GM12801 (cell line): ENCODE results near the gene LMLN.

ENCODE experiments used
- TF ChIP-seq, protein P1 (sequence below): IDR thresholded peaks from one replicate; pipeline ENCODE4 v1.5.1; 2011; ENCODE audit warnings: control low read depth; ENCODE audit not compliant: insufficient read length; ENCODE audit errors: extremely low read depth

LMLN gene

DNA sequence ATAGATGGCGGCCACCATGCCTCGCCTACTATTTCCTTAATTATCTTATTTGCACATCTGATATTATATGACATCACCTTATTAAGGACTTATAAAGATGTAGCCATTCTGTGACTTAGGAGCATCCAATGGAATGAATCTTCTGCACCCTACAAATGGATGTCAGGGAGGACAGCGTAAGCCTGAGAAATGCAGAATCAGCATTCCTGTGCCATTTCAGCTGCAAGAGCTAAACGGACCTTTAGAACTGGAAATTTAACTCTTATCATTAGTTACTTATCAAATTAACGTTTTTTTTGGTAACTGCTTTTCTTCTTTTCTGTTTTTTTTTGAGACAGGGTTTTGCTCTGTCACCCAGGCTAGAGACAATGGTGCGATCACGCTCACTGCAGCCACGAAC, 65.6 kb downstream of the LMLN start:
- TF ChIP-seq, protein P1, sequence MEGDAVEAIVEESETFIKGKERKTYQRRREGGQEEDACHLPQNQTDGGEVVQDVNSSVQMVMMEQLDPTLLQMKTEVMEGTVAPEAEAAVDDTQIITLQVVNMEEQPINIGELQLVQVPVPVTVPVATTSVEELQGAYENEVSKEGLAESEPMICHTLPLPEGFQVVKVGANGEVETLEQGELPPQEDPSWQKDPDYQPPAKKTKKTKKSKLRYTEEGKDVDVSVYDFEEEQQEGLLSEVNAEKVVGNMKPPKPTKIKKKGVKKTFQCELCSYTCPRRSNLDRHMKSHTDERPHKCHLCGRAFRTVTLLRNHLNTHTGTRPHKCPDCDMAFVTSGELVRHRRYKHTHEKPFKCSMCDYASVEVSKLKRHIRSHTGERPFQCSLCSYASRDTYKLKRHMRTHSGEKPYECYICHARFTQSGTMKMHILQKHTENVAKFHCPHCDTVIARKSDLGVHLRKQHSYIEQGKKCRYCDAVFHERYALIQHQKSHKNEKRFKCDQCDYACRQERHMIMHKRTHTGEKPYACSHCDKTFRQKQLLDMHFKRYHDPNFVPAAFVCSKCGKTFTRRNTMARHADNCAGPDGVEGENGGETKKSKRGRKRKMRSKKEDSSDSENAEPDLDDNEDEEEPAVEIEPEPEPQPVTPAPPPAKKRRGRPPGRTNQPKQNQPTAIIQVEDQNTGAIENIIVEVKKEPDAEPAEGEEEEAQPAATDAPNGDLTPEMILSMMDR = no peak

- TF ChIP-seq, protein P1 = no peak
Measured at GRCh38 chr3:198026620-198027019, 66.6 kb downstream of the LMLN start.

GRCh38 chr3:198027045-198027798, 67.2 kb downstream of the LMLN start:
- TF ChIP-seq, protein P1 = no peak

DNA sequence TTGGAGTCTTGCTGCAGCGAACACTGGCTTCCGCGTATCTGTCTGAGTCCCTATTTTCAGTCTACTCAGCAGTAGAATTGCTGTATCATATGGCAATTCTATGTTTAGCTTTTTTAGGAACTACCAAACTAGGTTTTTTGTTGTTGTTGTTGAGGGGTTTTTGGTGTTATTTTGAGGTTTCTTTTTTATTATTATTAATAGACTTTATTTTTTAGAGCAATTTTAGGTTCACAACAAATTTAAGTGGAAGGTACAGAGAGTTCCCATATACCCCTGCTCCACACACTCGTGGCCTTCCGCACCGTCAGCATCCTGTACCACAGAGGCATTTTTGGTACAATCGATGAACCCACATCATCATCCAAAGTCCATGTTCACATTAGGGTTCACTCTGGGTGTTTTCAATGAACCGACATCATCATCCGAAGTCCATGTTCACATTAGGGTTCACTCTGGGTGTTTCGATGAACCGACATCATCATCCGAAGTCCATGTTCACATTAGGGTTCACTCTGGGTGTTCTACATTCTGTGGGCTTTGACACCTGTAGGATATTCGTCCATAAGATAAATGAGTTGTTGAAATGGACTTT, 67.9 kb downstream of the LMLN start:
- TF ChIP-seq, protein P1 = no peak

DNA sequence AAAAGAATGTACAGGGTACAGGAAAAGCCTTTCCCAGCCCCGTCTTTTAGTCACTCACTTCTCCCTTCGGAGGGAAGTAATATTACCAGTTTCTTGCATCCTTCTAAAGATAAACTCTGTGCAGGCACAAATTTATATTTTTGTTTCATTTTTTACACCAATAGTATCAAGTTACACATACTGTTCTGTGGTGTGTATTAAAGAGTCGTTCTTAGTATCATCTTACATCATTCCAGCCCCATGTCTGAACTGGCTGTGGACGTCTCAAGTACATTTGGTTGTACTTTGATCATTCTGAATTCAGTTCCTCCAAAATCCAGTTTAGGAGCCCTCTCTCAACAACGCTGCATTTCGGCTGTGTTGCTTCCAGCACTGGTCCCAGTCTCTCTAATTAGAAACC, 68.7 kb downstream of the LMLN start:
- TF ChIP-seq, protein P1 = no peak

- TF ChIP-seq, protein P1 = no peak
Measured at GRCh38 chr3:198030125-198030524, 70.1 kb downstream of the LMLN start.

DNA sequence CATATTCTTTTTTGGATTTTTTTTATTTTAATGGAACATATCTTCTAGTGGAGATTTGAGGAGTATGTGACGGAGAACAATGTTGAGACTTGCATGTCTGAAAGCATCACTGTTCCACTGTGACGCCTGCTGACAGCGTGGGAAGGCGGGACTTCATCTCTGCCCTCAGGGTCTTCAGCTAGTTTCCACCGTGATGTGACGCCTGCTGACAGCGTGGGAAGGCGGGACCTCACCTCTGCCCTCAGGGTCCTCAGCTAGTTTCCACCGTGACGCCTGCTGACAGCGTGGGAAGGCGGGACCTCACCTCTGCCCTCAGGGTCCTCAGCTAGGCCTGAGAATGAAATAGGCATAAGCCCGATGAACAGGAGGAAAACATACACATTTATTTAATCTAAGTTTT, 70.7 kb downstream of the LMLN start:
- TF ChIP-seq, protein P1 = no peak
